K562 (cell line): ENCODE results near the gene FAM187B. TPM values are rescaled to one million over a fixed set of nuclear protein-coding genes. Genes with fewer than 3 reads are reported as not detected.

Experiments used
- ATAC-seq: fragments of 200-7000 bp; cut with Tn5 transposase; 3 replicates; pipeline ENCODE4 v1.9.1; 2020; ENCODE audit warnings: moderate library complexity
- BruUV-seq: library from RNA; stranded (reverse); fragments of 400-500 nt; replicated peaks from 2 replicates; lab custom pipeline; 2021; lab: Mats Ljungman, UMichigan
- CTCF ChIA-PET: fragments of 300-600 bp; formaldehyde crosslinking; extraction: SDS; loops from one replicate; lab custom pipeline; 2021; ENCODE audit warnings: low intra/inter-chr PET ratio; lab: Yijun Ruan, JAX
- POLR2A ChIA-PET: fragments of 300-600, 350-650 bp; sonication (Branson Sonifier 250); formaldehyde crosslinking; extraction: SDS; loops from one replicate; lab custom pipeline; 2021; ENCODE audit warnings: antibody characterized with exemption, inconsistent platforms; lab: Yijun Ruan, JAX
- DNase-seq, 4 experiments: peaks; one replicate each; pipeline versions ENCODE4 v3.0.0 to v3.0.0-alpha.2; 2011 to 2018; ENCODE audit warnings: low spot score in 3 of 4, mixed read lengths in 3 of 4; ENCODE audit errors: extremely low read depth in 1 of 4
- FAIRE-seq: peaks from 2 replicates; lab custom pipeline; 2011; peaks lifted over from hg19 to GRCh38; lab: Jason Lieb, UNC
- H2AFZ ChIP-seq: 2 replicates; pipeline ENCODE4 v1.6.0; 2011; ENCODE audit warnings: low read depth, low read length, control low read depth, inconsistent platforms
- H3K27ac ChIP-seq: fragments of 200-600 bp; 3 replicates; pipeline ENCODE4 v1.8.0; 2011; ENCODE audit warnings: low read depth, mild to moderate bottlenecking, control low read depth, inconsistent platforms, low read length, moderate library complexity, mixed read lengths; ENCODE audit errors: extremely low read depth
- H3K27me3 ChIP-seq, 2 experiments: fragments of 300-600 bp in 1 of 2; 2 replicates in 1 of 2; 3 replicates in 1 of 2; pipeline versions ENCODE4 v1.6.0 to v1.8.0; 2011; ENCODE audit warnings: inconsistent platforms in 2 of 2, low read length in 2 of 2, mild to moderate bottlenecking in 1 of 2, mixed read lengths in 1 of 2, moderate library complexity in 1 of 2; ENCODE audit not compliant: control insufficient read depth in 2 of 2, insufficient read depth in 2 of 2
- H3K36me3 ChIP-seq: fragments of 300-600 bp; 3 replicates; pipeline ENCODE4 v1.8.0; 2011; ENCODE audit warnings: mild to moderate bottlenecking, low read length, inconsistent platforms; ENCODE audit not compliant: control insufficient read depth, insufficient read depth
- H3K4me1 ChIP-seq, 2 experiments: fragments of 200-600 bp in 1 of 2; replicated peaks in 1 of 2; 2 replicates in 1 of 2; 3 replicates in 1 of 2; pipeline versions ENCODE4 v1.5.1 to v1.8.0; 2011; ENCODE audit warnings: inconsistent platforms in 2 of 2, low read length in 2 of 2, mild to moderate bottlenecking in 1 of 2, mixed read lengths in 1 of 2, moderate library complexity in 1 of 2; ENCODE audit not compliant: control insufficient read depth in 2 of 2, insufficient read depth in 2 of 2
- H3K4me2 ChIP-seq: 2 replicates; pipeline ENCODE4 v1.6.1; 2011; ENCODE audit warnings: low read length, control low read depth, inconsistent platforms, mixed read lengths; ENCODE audit not compliant: insufficient read depth
- H3K4me3 ChIP-seq: fragments of 200-600 bp; sonication (generic), shearing (Covaris generic); 2 replicates; pipeline ENCODE4 v1.5.1; 2016; ENCODE audit warnings: control low read depth, inconsistent platforms
- H3K79me2 ChIP-seq: fragments of 200-600 bp; 3 replicates; pipeline ENCODE4 v1.8.0; 2011; ENCODE audit warnings: low read length, inconsistent platforms; ENCODE audit not compliant: control insufficient read depth, insufficient read depth
- H3K9ac ChIP-seq, 2 experiments: 2 replicates each; pipeline versions ENCODE4 v1.6.0 to v1.6.1; 2011; ENCODE audit warnings: low read depth in 2 of 2, low read length in 2 of 2, control low read depth in 1 of 2, inconsistent platforms in 1 of 2, mild to moderate bottlenecking in 1 of 2, mixed read lengths in 1 of 2; ENCODE audit not compliant: insufficient read depth in 1 of 2
- H3K9me1 ChIP-seq: one replicate; pipeline ENCODE4 v1.6.0; 2011; ENCODE audit warnings: inconsistent platforms, mild to moderate bottlenecking, low read length, moderate library complexity; ENCODE audit not compliant: control insufficient read depth, insufficient read depth
- H3K9me3 ChIP-seq: replicated peaks from 2 replicates; pipeline ENCODE4 v1.5.1; 2011; ENCODE audit warnings: low read depth, low read length, inconsistent platforms; ENCODE audit not compliant: control insufficient read depth, insufficient read depth
- H4K20me1 ChIP-seq: replicated peaks from 2 replicates; pipeline ENCODE4 v1.6.1; 2011; ENCODE audit warnings: low read length, inconsistent platforms, mixed read lengths; ENCODE audit not compliant: control insufficient read depth, insufficient read depth
- BHLHE40 ChIP-seq: IDR thresholded peaks from 2 replicates; pipeline ENCODE4 v1.6.1; 2011; ENCODE audit warnings: low read length, improper control_type of control experiment
- CBX2 ChIP-seq: fragments of 200-600 bp; sonication (generic); IDR thresholded peaks from one replicate; pipeline ENCODE4 v1.6.1; 2012; ENCODE audit warnings: mild to moderate bottlenecking, low read length, inconsistent platforms; ENCODE audit not compliant: insufficient read depth, poor library complexity, severe bottlenecking
- CREBBP ChIP-seq: IDR thresholded peaks from one replicate; pipeline ENCODE4 v1.6.1; 2012; ENCODE audit warnings: low read depth, mild to moderate bottlenecking, control low read depth, inconsistent platforms, low read length
- EWSR1 ChIP-seq: fragments of 450-650 bp; IDR thresholded peaks from 2 replicates; pipeline ENCODE4 v1.6.1; 2018; ENCODE audit warnings: borderline replicate concordance, mild to moderate bottlenecking, low read depth, moderate library complexity; ENCODE audit not compliant: partially characterized antibody
- MED1 ChIP-seq: sonication (generic); formaldehyde crosslinking; IDR thresholded peaks from 2 replicates; pipeline ENCODE4 v1.8.1; 2023; ENCODE audit warnings: missing genetic modification reagents, borderline replicate concordance
- NR2C2 ChIP-seq, 2 experiments: fragments of 200-800 bp in 1 of 2; sonication (Bioruptor generic) in 1 of 2; sonication (generic) in 1 of 2; formaldehyde crosslinking in 1 of 2; IDR thresholded peaks; 2 replicates each; pipeline versions ENCODE4 v1.6.1 to v1.8.0; 2016 to 2022; ENCODE audit warnings: mild to moderate bottlenecking in 1 of 2, missing compliant biosample characterization in 1 of 2, missing genetic modification characterization in 1 of 2, missing genetic modification reagents in 1 of 2
- PTBP1 ChIP-seq: fragments of 200-400 bp; formaldehyde crosslinking; IDR thresholded peaks from 2 replicates; pipeline ENCODE4 v1.6.1; 2017; ENCODE audit warnings: low read depth, low read length
- SAFB ChIP-seq: fragments of 200-400 bp; formaldehyde crosslinking; IDR thresholded peaks from 2 replicates; pipeline ENCODE4 v1.6.1; 2017; ENCODE audit warnings: low read depth, low read length, borderline replicate concordance
- SIN3B ChIP-seq: fragments of 450-650 bp; IDR thresholded peaks from 2 replicates; pipeline ENCODE4 v1.6.1; 2017; ENCODE audit warnings: low read depth, mild to moderate bottlenecking, moderate library complexity
- SMARCE1 ChIP-seq: fragments of 450-650 bp; IDR thresholded peaks from 2 replicates; pipeline ENCODE4 v1.7.1; 2016; ENCODE audit warnings: mild to moderate bottlenecking
- TRIM24 ChIP-seq, 2 experiments: fragments of 450-650 bp; IDR thresholded peaks; 2 replicates each; pipeline ENCODE4 v1.6.1; 2016
- ZNF354B ChIP-seq: fragments of 250-450 bp; sonication (Bioruptor Pico); IDR thresholded peaks from 2 replicates; pipeline ENCODE4 v1.4.0; 2020
- ZNF668 ChIP-seq: fragments of 250-450 bp; sonication (Bioruptor Pico); IDR thresholded peaks from 2 replicates; pipeline ENCODE4 v1.8.0; 2022; ENCODE audit warnings: mild to moderate bottlenecking, inconsistent platforms
- WGBS: fragments of 100-300 bp; shearing (Covaris generic); methylation state at CpG from one replicate; pipeline ENCODE4 v1.1.6; 2016; ENCODE audit warnings: low coverage, mixed read lengths; ENCODE audit not compliant: insufficient coverage; ENCODE audit errors: missing lambda C conversion rate; 5-methylcytosine and 5-hydroxymethylcytosine counted together
- in situ Hi-C: fragments of 300-500 bp; cut with MboI; formaldehyde crosslinking; loops from 4 replicates; pipeline ENCODE4 v1.15.0; 2018; ENCODE audit warnings: inconsistent platforms, mixed read lengths
- intact Hi-C: fragments of 100-400 bp; cut with micrococcal nuclease; formaldehyde crosslinking; loops from 2 replicates; pipeline ENCODE4 v1.14.2; 2022
- polyA plus RNA-seq, 8 experiments: library from polyadenylated mRNA; depleted of rRNA in 4 of 8; stranded (reverse) in 5 of 8; unstranded in 3 of 8; fragments of >200 nt; fragmentation: Nextera tagmentation in 2 of 8; fragmentation: Illumina TruSeq in 1 of 8; extraction: Ambion mirVana in 2 of 8; extraction: Trizol in 1 of 8; gene quantifications; 2 replicates each; pipeline versions ENCODE4 v1.2.1 to v1.2.3, GENCODE V29; 2011 to 2014; ENCODE audit warnings: inconsistent platforms in 1 of 8, missing spikeins in 1 of 8
- total RNA-seq, 7 experiments: library from RNA; depleted of rRNA in 6 of 7; stranded (reverse); fragments of >200 nt in 6 of 7; fragmentation: Illumina TruSeq in 2 of 7; extraction: Trizol in 2 of 7; gene quantifications; 2 replicates each; pipeline versions ENCODE4 v1.2.1 to v1.2.3, GENCODE V29; 2011 to 2021; ENCODE audit warnings: low replicate concordance in 1 of 7
- TF ChIP-seq, protein P1 (sequence below): fragments of 150-350 bp; IDR thresholded peaks from 2 replicates; pipeline ENCODE4 v1.6.1; 2014; ENCODE audit warnings: low read depth, mild to moderate bottlenecking, low read length, borderline replicate concordance
- TF ChIP-seq, protein P2 (sequence below): fragments of 250-450 bp; sonication (Bioruptor Pico); IDR thresholded peaks from 2 replicates; pipeline ENCODE4 v1.8.0; 2021; ENCODE audit warnings: mild to moderate bottlenecking, moderate library complexity
- TF ChIP-seq, protein P3 (sequence below): fragments of 200-800 bp; sonication (Bioruptor generic); IDR thresholded peaks from 2 replicates; pipeline ENCODE4 v1.6.1; 2017; ENCODE audit warnings: missing genetic modification characterization, missing compliant biosample characterization

Gene FAM187B
- total and polyA plus RNA-seq, 9 of the 15 experiments (the other 6 are each of a cell fraction or from before 2014, with no cell fraction given), result 0.04 to 0.09 TPM; not detected in 7

DNA sequence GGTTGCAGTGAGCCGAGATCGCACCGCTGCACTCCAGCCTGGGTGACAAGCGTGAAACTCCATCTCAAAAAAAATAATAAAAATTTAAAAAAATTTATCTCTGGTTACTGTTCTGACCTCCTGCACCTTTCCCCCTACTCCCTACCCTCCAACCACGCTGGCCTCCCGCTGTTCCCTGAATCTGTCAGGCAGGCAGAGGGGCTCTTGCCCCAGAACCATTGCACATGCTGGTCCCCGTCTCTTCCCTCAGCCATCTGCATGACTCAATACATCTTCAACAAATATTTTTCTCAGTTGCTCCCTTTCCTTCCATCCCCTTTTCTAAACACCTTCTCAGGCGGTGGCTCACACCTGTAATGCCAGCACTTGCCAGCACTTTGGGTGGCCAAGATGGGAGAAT, 1.1 kb upstream of the FAM187B start (continued):
- TF ChIP-seq, protein P1, sequence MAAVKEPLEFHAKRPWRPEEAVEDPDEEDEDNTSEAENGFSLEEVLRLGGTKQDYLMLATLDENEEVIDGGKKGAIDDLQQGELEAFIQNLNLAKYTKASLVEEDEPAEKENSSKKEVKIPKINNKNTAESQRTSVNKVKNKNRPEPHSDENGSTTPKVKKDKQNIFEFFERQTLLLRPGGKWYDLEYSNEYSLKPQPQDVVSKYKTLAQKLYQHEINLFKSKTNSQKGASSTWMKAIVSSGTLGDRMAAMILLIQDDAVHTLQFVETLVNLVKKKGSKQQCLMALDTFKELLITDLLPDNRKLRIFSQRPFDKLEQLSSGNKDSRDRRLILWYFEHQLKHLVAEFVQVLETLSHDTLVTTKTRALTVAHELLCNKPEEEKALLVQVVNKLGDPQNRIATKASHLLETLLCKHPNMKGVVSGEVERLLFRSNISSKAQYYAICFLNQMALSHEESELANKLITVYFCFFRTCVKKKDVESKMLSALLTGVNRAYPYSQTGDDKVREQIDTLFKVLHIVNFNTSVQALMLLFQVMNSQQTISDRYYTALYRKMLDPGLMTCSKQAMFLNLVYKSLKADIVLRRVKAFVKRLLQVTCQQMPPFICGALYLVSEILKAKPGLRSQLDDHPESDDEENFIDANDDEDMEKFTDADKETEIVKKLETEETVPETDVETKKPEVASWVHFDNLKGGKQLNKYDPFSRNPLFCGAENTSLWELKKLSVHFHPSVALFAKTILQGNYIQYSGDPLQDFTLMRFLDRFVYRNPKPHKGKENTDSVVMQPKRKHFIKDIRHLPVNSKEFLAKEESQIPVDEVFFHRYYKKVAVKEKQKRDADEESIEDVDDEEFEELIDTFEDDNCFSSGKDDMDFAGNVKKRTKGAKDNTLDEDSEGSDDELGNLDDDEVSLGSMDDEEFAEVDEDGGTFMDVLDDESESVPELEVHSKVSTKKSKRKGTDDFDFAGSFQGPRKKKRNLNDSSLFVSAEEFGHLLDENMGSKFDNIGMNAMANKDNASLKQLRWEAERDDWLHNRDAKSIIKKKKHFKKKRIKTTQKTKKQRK, result no peak

DNA sequence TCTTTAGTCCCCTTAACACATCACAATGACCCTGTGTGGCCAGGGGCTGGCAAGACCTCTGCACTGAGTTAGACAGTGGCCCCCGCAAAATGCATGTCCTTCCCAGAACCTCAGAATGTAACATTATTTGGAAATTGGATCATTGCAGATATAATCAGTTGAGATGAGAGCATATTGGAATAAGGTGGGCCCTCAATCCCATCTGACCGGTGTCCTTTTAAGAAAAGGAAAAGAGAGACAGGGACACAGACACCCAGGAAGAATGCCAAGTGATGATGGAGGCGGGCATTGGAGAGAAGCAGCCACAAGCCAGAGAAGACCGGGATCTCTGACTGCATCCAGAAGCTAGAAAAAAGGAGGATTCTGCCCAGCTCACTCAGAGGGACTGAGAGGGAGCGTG, 1.8 kb downstream of the FAM187B start:
- intact Hi-C loops, result no loop called here
- Histone ChIP-seq H4K20me1 (no peaks in the 10 kb centered on the region), H3K9ac (no peak overlapping the region), H3K27me3 (no peaks in the 10 kb centered on the region), H3K4me1 (peaks cover 16 to 28% of the 10 kb centered on the region in 2 experiments), H3K9me3 (peaks cover 16% of the 10 kb centered on the region), H3K27ac (no peak overlapping the region), H3K4me3 (no peak overlapping the region), H2AFZ (no peak overlapping the region), H3K79me2 (no peaks in the 10 kb centered on the region), H3K9me1 (no peaks in the 10 kb centered on the region), H3K4me2 (no peak overlapping the region), H3K36me3 (no peaks in the 10 kb centered on the region)
- ChIA-PET POLR2A (interaction anchor here (0.7 kb wide), 1 partner anchor 40 kb away, joined by 3 read pairs; no protein-coding TSS in a partner anchor), CTCF (no interaction called here)
- in situ Hi-C loops, result no loop called here
- FAIRE-seq (no peak), DNase-seq (no peak), ATAC-seq (no peak)
- BruUV-seq, result no TSS peak
- 89% methylated on average over 5 of the region's 5 CpGs for WGBS
- TF ChIP-seq TRIM24 (IDR thresholded peaks at IDR 0.05) (no peak), SMARCE1 (no peak), ZNF354B (CRISPR knock-in tag) (no peak), CBX2 (no peak), ZNF668 (CRISPR knock-in tag) (no peak), BHLHE40 (no peak), PTBP1 (no peak), MED1 (CRISPR knock-in tag) (no peak), NR2C2 (CRISPR knock-in tag; IDR thresholded peaks at IDR 0.05) (no peak), NR2C2 (tag; IDR thresholded peaks at IDR 0.05) (no peak), SAFB (no peak), CREBBP (no peak), EWSR1 (no peak), SIN3B (no peak)
- TF ChIP-seq, protein P2, sequence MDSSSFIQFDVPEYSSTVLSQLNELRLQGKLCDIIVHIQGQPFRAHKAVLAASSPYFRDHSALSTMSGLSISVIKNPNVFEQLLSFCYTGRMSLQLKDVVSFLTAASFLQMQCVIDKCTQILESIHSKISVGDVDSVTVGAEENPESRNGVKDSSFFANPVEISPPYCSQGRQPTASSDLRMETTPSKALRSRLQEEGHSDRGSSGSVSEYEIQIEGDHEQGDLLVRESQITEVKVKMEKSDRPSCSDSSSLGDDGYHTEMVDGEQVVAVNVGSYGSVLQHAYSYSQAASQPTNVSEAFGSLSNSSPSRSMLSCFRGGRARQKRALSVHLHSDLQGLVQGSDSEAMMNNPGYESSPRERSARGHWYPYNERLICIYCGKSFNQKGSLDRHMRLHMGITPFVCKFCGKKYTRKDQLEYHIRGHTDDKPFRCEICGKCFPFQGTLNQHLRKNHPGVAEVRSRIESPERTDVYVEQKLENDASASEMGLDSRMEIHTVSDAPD (CRISPR knock-in tag), result no peak
- TF ChIP-seq, protein P3, sequence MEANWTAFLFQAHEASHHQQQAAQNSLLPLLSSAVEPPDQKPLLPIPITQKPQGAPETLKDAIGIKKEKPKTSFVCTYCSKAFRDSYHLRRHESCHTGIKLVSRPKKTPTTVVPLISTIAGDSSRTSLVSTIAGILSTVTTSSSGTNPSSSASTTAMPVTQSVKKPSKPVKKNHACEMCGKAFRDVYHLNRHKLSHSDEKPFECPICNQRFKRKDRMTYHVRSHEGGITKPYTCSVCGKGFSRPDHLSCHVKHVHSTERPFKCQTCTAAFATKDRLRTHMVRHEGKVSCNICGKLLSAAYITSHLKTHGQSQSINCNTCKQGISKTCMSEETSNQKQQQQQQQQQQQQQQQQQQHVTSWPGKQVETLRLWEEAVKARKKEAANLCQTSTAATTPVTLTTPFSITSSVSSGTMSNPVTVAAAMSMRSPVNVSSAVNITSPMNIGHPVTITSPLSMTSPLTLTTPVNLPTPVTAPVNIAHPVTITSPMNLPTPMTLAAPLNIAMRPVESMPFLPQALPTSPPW, result no peak
